Glomerular visceral epithelial cell (primary cell): ENCODE measurements around the gene RYR2.

ENCODE experiments used
- DNase-seq: peaks from one replicate; pipeline ENCODE4 v3.0.0-alpha.2; 2016; ENCODE audit errors: extremely low spot score

The RYR2 gene

DNA sequence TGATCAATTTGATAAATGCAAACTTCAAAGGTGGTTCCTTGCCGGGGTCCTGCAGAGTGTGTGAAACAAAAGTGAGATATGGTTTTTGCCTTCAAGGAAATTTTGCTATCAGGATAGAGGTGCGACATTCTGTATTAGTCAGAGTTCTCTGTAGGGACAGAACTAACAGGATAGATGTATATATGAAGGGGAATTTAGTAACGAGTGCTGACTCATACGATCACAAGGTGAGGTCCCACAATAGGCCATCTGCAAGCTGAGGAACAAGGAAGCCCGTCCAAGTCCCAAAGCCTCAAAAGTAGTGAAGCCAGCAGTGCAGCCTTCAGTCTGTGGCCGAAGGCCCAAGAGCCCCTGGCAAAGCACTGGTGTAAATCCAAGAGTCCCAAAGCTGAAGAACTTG is 157.0 kb downstream of the RYR2 start:
- DNase-seq: no peak

DNA sequence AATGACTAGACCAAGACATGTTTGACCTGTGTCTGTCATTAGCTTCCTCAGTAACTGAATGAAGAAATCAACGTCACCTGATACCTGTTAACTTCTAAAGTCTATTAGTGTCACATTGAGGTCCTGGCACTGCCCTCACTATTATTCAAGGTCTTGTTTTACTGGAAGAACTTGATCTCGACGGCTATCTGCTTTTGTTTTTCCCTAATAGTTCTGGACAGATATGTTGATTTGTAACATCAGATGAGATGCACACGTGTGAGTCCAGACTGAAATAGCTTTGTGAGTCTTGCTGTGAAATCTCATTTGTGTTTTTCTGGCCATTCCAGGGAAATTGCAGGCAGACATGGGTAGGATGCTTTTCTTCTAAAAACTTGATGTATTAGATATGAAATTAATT is 159.2 kb downstream of the RYR2 start:
- no peak for DNase-seq

DNA sequence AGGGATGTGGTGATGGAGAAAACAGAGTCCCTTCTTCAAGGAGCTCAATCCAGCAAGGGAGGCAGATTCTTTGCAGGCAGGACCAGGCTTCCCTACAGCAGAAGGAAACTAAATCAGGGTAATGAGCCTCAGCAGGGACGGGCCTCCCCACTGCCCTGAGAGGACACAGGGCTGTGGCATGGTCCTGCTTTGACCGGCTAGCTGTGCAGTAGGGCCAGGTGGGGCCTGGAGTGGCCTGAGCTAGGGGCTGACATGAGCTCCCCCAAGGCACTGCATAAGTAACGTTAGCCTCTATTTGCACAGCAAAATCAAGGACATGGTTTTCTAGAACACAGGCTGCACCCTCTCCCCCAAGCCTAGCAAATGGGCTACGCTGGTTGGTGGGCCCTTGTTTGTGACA is 162.9 kb downstream of the RYR2 start:
- DNase-seq: no peak

DNA sequence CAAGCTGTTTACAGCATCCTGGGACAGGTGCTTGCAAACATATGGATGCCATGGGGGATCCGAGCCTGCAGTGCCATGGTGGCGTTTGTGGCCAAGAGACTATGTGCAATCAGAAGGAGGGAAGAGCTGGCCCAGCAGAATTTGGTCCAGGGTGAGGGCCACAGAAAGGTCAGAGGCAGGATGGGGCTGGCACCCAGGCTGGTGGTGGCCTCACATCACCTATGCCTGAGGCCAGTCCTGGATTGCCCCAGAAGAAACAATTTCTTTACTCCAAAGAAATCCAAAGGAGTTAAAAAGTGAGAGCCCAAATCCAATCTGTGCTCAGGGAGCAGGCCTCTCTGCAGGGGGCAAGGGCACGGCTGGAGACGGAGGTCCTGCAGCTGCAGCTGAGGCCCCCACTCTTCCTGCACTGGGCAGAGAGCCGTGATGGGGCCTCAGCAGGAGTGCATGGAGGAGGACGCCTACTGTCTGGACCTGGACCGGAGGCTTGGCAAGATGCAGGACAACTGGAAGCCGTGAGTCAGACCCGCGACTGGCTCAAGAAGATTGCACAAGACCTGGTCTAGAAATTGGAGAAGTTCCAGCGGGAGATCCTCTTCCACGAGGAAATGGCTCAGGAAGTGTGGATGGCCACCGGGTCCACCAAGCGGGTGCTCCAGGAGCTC is 163.5 kb downstream of the RYR2 start:
- no peak for DNase-seq

DNA sequence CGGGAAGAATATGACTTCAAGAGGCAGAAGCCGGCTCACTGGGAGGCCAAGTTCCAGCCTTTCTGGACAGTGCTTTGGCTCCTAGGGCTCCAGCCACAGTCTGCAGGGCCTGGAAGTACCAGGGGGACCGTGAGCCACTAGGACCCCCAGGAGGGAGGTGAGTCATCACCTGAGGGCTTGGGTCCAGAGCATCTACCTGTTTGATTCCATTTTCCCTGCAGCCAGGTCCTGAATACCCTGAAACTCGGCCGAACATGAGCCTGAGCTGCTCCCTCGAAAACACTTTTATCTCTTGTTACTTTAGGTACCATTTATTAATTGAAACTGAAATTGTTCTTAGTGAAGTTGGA is 164.1 kb downstream of the RYR2 start:
- no peak for DNase-seq

DNA sequence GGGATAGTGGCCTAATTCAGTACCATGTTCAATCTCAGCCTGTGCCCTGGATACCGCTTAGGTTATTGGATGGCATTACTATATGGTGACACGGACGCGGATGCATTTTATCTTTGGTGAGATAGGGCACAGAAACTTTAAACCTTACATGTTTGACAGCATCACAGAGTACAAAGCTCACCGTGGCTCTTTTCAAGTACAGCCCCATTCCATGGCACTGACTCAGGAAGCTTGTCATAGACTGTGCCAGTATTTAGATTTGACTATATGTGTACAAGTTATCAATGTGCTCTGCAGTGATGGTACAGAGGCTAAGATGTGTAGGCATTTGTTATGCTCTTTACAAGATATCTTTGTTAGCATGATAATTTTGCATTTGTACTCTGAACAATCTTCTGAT is 169.0 kb downstream of the RYR2 start:
- DNase-seq: no peak

DNA sequence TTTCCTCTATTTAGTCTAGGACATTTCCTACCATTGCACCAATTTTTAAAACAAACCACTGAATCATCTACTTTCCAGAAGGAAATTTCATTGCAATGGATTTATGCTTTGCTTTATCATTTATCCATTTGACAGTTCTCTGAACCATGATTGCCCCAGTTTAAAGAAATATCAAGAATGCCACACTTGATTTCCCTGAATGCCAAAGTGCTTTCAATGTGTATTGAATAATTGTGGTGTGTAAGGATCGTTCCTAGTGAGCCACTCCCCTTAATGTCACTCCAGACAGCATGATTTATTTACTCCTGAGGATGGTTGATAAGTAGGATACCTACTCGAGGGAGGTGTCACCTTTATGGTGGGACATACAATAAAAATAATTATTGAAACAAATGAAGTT is 169.6 kb downstream of the RYR2 start:
- no peak for DNase-seq

DNA sequence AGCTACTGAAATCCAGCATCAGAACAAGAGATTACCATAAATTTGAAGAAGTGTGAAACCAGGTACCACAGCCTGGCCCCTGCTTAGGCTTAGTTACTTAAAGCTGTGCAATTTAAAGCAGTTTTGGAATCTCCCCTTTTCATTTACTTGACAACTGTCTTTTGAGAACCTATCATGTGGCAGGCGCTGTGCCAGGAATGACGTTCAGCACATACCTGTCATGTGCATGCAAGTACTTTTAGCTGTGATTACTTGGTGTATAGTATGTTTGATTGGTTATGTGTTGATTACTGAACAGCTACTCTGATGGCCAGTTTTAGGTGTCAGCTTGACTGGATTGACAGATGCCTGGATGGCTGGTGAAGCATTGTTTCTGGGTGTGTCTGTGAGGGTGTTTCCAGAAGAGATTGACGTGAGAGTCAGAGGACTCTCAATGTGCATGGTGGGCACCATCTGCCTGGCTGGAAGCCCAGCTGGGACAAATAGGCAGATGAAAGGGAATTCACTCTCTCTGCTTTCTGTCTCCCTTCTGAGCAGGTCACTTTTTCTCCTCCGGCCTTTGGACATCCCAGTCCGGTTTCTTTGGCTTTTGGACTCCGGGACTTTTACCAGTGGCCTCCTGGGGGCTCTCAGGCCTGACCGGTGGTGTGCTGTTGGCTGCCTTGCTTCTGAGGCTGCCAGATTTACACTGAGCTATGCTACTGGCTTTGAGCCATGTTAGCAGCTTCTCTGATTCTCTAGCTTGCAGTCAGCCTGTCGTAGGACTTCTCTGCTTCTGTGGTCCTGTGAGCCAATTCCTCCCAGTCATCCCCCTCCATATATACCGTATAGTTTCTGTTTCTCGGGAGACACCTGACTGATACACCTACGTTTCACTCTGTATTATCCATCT is 178.0 kb downstream of the RYR2 start:
- DNase-seq: no peak

DNA sequence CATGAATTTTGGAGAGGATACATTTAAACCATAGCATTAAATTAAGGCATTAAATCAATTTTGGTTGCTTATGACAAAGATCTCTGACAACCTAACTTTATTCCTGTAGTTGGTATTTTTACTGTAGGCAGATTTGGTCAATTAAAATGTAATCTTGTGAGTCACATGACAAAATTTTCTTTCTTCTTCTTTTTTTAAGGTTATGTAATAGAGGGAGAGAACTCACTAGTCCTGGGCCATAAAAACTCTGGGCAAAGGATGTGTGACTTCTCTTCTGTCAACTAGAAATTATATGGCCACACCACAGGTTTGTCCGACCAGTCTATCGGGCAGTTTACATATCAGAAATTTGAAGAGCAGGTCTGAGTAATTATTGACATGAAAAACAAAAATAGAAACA is 181.4 kb downstream of the RYR2 start:
- no peak for DNase-seq

DNA sequence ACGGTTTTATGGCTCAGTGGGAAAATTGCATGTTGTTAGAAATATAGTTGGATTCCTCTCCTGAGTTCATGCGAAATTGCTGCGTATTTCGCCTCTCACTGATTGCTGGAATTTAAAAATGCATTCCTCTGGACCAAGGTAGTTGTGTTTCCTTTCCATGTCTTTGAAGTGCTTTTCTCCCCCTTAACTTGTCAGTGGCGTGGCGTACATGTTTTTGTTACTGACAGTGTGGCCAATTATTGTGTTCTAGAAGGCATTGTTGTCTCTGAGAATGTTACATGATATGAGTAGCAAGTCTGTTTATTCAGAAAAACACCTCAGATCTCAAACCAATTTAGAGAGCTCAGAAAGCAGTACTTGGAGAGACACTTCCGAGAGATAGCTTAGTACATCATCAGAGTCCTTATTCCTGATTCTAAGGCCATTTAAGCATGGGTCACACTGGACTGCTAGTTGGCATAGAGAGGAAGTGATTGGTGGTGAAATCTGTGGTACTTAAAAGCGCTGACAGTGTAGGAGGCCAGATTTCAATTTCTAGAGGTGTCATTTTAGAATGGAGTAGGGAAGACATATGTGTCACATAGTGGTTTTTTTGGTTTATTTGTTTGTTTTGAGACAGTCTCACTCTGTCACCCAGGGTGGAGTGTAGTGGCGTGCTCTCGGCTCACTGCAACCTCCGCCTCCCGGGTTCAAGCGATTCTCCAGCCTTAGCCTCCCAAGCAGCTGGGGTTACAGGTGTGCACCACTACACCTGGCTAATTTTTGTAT is 184.4 kb downstream of the RYR2 start:
- no peak for DNase-seq

DNA sequence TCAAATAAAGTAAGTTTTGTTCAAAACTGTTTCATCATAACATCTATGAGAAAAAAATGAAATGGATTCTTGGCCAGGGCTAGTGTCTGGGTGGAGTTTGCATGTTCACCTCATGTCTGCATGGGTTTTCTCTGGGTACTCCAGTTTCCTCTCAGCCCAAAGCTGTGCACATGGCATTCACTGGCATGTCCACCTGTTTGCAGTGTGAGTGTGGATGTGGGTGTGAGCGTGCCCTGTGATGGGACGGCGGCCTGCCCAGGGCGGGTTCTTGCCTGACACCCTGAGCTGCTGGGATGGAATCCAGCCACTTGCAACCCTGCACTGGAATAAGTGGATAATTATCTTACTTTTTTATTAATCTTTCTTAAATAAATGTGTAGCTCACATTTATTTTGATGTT is 185.5 kb downstream of the RYR2 start:
- DNase-seq: no peak

DNA sequence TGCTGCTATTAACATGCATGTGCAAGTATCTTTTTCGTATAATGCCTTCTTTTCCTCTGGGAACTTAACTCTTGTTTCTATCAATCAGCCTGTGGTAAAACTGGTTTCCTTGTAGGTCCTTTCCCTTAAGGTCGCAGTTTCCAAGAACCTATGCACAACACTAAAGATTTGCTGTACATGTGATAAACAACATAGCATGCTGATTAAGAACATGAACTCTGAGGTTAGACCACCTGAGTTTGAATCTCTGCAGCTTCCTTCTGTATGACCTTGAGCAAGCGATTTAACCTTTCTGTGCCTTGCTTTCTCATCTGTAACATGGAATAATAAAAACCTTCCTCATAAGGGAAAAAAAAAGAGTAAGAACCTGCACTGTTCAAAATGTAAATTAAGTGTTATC is 186.4 kb downstream of the RYR2 start:
- no peak for DNase-seq

DNA sequence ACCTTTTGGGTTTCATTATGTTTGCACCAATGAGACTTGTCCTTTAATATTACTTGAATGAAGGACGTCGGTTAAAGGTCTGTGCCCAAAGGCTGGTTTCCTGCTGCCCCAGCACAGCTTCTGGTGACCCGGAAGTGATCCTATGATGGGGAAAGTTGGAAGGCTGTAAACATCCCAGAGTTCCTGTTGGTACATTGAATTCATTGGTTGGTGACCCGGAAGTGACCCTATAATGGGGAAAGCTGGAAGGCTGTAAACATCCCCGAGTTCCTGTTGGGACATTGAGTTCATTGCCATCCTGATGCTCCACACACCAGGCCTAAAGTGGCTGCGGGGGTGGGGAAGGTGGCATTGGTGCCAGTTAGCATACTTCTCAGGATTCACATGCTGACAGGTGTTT is 187.3 kb downstream of the RYR2 start:
- DNase-seq: no peak

DNA sequence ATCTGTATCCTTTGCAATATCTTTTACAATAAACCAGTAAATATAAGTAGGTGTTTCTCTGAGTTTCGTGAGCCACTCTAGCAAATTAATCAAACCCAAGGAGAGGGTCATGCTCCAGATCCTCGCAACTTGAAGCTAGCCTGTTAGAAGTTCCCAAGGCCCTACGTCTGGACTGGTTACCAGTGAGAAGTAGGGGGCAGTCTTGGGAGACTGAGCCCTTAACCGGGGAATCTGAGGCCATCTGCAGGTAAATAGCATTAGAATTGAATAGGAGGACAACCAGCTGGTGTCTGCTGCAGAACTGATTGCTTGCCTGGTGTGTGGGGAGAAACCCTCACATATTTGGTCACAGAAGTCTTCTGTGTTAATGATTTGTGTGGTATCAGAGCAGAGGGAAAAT is 190.5 kb downstream of the RYR2 start:
- DNase-seq: no peak

DNA sequence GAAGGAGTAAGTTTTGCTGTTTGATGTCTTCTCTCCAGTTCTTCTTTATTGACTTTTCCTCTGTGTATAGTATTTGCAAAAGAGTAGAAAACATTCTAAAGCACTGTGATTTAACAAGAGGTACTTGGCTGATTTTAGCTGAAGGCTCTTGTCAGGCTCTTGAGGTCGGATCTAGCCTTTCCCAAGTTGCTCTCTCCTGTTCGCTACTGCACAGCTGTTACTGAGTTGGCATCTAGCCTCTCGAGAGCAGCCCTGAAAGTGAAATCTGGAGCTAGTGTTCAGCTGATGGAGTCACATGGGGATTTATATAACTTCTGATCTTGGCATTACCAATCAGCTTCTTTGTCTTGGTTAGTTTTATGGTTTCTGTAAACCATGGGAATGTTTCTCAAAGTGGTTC is 193.1 kb downstream of the RYR2 start:
- DNase-seq: no peak

DNA sequence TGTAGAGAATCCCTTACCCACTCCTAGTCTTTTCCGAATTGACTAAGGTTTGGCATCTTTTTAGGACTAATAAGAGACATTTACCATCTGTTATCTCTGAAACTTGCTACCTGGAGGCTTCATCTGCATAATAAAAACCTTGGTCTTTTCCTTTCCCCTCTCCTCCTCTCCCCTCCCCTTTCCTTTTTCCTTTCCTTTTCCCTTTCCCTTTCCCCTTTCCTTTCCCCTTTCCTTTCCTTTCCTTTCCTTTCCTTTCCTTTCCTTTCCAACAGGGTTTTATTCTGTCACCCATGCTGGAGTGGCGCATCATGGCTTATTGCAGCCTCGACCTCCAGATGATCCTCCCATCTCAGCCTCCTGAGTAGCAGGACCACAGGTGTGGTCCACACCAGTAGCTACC is 195.7 kb downstream of the RYR2 start:
- DNase-seq: no peak

DNA sequence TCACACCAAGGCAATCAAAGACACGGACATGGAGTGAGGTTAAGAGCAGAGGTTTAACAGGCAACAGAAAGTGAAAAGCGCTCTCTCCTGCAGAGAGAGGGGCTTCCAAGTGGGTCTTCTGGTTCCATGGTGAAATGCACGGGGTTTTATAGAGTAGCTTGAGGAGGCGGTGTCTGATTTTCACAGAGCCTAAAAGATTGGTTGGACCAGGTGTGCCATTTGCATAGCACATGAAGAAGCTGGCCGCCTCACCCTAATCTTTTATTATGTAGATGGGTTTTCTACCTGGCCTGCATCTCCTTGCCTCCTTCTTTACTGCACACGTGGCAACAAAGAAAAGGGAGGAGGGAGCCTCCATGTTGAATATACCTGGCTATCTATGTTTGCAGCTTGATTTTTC is 197.3 kb downstream of the RYR2 start:
- no peak for DNase-seq

DNA sequence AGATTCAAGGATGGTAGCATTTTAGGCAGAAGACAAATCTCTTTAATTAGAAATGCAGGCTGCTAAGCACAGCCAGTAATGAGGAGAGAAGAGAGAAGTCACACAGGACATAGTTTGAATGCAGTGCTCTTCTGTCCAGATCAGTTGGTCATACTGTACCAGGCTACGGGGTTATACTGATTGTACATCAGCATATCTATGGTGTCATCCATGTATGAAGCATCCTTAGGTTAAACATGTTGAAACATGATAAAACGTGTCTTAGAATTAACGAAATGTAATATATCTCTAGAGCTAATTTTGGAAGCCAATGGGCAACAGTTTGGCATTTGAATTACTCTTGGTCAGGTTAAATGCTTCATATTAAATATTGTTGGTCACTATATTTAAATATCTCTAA is 199.1 kb downstream of the RYR2 start:
- no peak for DNase-seq

DNA sequence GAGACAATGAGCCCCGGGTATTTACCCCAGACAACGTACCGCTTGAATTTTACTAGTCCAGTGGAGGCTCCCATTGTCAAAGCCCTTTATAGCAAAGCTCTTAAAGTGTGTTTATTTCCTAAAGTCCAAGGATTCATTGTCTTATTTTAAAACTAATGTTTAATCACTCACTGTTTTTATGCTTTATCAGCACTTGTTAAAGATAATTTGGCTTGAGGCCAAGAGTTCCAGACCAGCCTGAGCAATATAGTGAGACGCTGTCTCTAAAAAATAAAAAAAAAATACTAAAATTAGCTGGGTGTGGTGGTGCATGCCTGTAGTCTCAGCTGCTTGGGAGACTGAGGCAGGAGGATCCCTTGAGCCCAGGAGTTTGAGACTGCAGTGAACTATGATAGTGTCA is 202.8 kb downstream of the RYR2 start:
- DNase-seq: no peak

DNA sequence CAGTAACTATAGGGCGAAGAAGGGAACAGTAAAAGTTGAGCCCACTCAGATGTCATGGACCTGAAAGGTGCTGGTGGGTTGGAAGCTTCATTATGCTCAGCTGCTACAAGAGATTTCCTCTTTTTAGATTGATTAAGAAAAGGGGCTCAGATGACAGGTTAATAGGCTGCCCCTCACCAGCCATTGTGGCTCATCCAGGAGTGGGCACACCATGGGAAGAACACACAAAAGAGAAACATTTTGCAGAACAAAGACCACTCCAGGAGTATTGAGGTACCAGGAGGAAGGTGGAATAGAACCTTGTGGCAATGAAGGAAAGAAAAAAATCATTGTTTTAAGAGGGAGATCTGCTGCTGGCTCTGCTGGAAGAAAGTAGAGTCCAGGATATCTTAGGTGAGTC is 205.5 kb downstream of the RYR2 start:
- no peak for DNase-seq

DNA sequence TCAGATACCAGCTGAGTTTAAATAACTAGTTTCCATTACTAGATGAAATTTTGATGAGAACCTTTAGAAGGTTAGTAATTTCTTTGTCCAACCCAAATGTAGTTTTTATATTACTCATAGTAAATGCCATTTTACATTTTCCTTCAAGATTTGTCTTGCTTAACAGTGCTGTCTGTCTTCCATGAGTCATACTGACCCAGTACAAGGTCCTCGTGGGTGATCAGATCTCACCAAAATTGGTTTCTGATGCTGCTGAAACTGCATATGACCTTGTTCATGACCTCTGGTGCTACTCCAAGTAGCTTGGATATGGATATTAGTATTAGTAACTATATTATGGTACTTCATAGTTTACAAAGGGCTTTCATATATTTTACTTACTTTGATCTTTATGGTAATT is 207.1 kb downstream of the RYR2 start:
- no peak for DNase-seq

DNA sequence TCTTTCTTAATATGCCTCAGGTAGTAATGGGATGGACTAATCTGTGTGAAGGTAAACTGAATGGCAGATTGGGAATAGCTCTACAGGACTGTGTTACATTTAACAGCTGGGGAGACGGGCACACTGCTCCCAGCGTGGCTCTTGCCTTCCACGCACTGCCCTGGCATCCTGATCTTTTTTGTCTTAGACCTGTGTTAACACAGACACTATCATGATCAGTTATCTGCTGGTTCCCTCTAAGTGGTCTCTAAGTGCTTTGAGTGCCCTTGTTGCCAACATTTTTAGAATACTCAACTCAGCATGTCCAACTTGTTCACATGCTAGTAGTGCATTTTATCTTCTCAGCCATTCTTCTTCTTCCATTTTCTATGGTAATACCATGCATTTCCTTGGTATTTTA is 208.1 kb downstream of the RYR2 start:
- DNase-seq: no peak

DNA sequence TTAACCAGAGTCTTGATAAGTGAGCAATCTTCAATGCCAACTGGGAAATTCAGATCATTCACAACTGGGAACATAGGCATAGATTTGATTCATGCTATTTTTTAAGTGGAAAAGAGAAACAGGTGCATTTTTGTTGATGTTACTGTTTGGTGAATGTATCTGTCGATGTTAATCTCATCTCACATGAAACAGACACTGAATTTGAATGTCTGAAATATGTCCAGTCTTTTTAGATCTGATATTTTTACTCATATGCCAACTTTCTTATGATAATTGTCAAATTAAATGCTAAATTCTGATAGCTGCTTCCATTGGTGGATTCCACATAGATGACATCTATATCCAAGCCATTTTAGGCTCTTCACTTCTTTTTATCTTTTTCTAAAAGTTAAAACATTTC is 213.1 kb downstream of the RYR2 start:
- DNase-seq: no peak
